GM19463 (cell line): Measurements from ENCODE around the gene ZDHHC18.

Experiments used
- ATAC-seq: cut with Tn5 transposase; IDR thresholded peaks from one replicate; pipeline ENCODE4 v1.9.1; 2021; ENCODE audit warnings: mild to moderate bottlenecking, moderate library complexity; ENCODE audit not compliant: unreplicated experiment

ZDHHC18 gene, protein sequence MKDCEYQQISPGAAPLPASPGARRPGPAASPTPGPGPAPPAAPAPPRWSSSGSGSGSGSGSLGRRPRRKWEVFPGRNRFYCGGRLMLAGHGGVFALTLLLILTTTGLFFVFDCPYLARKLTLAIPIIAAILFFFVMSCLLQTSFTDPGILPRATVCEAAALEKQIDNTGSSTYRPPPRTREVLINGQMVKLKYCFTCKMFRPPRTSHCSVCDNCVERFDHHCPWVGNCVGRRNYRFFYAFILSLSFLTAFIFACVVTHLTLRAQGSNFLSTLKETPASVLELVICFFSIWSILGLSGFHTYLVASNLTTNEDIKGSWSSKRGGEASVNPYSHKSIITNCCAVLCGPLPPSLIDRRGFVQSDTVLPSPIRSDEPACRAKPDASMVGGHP

GRCh38 chr1:26826261-26827105, at the start of gene ZDHHC18:
TSS of gene ZDHHC18 (plus strand) at chr1:26826688. CDS start at chr1:26826805, 117 bp downstream.
- peak; percentile 81 for ATAC-seq

GRCh38 chr1:26779098-26779668, 47.3 kb upstream of the ZDHHC18 start:
- ATAC-seq = no peak

GRCh38 chr1:26780344-26780957, 46.0 kb upstream of the ZDHHC18 start:
- no peak for ATAC-seq

- no peak for ATAC-seq
Observed at GRCh38 chr1:26781206-26781825, 45.2 kb upstream of the ZDHHC18 start.

GRCh38 chr1:26782521-26783212, 43.8 kb upstream of the ZDHHC18 start:
- no peak for ATAC-seq

- ATAC-seq = no peak
Observed at GRCh38 chr1:26783646-26784022, 42.9 kb upstream of the ZDHHC18 start.

DNA sequence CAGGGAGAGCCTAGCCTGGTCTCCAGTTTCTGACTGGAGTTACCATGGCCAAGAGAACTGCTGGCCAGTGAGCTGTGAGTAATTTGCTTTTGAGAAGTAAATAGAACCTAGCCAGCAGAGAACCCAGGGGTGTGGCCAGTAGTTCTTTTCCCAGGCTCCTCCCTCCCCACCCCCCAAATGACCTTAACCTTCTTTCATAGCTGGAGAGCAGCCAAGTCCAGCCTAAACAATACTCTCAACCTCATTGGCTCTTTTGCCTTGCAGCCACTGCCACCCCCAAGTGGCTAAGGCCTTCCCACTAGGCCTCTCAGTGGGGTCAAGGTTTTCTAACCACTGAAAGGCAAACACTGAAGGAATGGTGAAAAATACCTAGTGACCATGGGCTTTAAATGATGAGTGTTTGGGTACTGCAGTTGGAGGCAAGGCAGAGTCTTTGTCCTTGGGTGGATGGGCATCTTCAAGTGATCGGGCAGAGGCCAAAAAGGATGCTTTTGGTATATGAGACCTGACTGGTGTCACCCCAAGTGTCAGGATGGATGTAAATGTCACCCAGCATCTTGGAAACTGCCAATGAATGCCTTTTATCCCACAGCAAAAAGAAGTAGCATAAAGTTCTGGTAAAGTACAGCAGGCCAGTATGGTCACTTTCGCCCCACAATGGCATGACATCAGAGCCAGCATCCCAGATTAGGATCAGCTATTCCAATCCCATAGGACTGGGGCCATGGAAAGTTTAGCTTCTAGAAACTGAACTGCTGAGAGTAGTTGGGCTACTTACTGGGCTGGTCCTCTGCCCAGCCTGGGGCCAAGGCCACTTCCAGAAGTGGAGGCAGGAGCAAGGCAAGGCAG, 42.2 kb upstream of the ZDHHC18 start:
- no peak for ATAC-seq

GRCh38 chr1:26784886-26785285, 41.6 kb upstream of the ZDHHC18 start:
- no peak for ATAC-seq

DNA sequence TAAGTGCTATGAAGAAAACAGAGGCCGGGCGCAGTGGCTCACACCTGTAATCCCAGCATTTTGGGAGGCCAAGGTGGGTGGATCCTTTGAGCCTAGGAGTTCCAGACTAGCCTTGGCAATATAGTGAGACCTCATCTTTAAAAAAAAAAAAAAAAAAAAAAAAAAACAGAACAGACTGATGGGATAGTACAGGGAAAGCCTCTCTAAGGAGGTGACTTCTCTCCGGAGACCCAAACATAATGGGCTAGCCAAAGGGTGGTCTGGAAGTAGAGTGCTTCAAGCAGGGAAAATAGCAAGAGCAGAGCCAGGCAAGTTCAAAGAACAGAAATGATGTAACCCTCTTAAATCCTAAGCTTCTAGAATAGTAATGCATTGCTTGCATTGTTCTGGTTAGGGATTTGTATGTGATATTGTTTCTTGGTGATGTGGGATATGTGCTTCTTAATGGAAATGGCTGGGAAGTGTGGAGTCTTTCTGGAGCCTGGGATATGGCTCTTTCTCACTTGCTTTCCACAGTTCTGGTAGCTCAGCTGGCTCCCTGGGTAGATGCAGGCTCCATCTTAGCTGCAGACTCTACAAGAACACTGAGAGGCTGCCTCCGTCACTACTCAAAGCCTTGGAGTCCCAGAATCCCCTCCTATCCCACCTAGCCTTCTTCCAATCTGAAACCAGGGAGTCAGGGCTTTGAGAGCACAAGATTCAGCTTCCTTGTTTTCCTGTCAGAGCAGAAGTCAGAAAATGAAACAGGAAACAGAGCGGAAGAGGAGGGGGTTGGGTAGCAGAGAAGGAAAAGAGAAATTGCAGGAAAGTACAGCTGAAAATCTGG, 40.7 kb upstream of the ZDHHC18 start:
- no peak for ATAC-seq

GRCh38 chr1:26786437-26787380, 39.8 kb upstream of the ZDHHC18 start:
- no peak for ATAC-seq

GRCh38 chr1:26787381-26787705, 39.1 kb upstream of the ZDHHC18 start:
- peak; percentile 52 for ATAC-seq

DNA sequence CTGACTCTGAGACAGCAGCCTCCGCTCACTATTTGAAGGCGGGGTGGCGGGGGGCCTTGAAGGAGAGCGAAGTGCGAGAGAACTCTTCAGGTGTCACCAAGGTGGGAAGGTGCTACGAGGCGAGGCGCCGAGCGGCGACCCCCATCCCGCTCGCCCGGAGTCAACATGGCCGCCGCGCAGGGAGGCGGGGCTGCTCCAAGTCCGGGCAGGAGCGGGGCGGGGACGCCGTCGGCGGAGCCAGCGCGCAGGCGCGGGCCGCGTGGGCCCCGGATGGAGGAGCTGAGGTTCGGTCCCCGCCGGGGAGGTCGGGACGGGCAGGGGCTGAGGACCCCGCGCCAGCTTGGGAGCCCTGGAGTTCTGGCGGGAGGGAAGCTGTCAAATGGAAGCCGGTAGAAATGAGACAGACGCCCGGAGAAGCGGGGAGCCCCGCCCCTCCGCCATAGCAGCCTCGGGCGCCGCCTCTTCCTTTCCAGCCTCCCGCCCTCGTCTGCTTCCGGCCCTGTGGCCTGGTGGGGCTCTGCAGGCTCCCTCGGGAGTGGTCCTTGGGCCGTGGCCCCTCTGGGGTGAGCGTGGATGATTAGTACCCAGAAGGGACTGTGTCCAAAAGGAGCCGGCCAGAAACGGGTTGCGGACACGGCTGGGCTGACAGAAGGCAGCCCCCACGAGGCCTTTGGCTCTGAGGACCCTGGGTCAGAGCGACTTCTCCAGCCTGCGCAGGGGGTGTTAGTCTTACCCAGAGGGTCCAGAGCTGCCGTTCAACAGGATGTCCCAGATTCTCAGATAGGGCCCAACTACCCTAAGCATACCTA, 38.6 kb upstream of the ZDHHC18 start, which contains the start of gene PIGV:
PIGV (plus strand) TSS at position 245 of the 809 bp plus-strand sequence. CDS start 2,866 bp downstream, outside the sequence.
- ATAC-seq = peak; percentile 47

DNA sequence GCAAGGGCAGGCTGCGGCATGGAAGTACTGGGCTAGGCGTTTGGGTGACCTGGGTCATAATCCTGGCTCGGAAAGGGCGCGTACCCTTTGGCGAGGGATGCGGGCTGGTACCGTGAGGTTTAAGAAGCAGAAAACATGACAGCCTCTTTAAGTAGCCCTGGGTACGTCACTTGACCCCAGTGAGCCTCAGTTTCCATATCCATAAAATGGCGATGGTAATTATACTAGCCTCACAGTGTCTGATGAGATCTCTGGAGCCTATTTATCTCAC, 38.0 kb upstream of the ZDHHC18 start:
- no peak for ATAC-seq

DNA sequence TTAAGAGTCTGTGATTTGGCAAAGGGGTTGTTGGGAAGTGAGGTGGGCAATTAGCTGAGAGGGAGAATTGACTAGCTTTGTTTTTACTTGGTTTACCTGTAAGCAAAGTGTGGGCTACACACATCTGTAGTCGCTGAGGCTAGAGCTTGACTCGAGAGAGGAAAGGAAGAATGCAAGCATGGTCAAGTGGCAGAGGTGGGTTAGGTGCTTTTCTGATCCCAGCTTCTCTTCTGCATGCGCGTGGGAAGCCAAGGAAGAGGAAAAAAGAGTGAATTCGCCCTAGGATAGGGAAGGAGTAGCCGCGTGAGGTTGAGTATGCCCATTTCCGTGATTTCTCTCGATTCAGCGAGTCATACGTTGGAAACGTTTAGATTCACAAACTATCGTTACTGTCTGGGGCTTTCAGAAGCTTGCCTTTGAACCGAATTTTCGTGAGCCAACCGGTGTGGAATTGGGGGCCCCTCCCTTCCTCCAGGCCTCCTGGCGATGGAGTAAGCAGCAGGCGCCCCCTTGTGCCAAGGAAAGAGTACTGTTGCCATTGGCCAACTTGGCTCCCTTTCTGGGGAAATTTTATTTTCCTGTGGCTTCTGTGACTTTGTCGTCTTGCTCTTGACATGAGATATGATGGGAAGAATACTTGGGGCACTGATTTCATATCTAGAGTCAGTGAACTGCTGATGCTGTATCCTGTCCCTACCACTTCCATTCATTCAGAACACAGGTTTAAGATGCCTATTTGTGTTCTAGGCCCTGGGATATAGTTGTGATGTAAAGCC, 37.5 kb upstream of the ZDHHC18 start:
- ATAC-seq = no peak

DNA sequence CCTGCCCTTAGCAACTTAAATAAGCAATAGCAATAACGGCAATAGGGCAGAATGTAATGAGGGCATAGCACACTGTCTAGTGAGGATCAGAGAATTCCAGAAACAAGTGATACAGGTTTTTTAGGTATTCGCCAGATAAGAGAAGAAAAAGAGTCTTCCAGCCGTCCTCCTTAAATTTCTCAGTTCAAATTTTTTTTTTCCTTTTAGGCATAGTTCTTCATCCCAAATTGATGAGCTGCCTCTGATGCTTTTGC, 36.9 kb upstream of the ZDHHC18 start:
- ATAC-seq = no peak

GRCh38 chr1:26789931-26790330, 36.6 kb upstream of the ZDHHC18 start:
- ATAC-seq = no peak
